Nephron (organoid): ENCODE results near the gene KRT39.

Experiments
- H3K27ac Mint-ChIP-seq, 3 experiments: 2 replicates each; pipeline ENCODE4 v1.8.0; 2020; ENCODE audit warnings: mixed read lengths in 3 of 3, mild to moderate bottlenecking in 2 of 3, moderate library complexity in 1 of 3
- H3K27me3 Mint-ChIP-seq: 2 replicates; pipeline ENCODE4 v1.8.0; 2021; ENCODE audit warnings: low read depth, mild to moderate bottlenecking, moderate library complexity, mixed read lengths
- H3K36me3 Mint-ChIP-seq: 2 replicates; pipeline ENCODE4 v1.8.0; 2020; ENCODE audit warnings: low read depth, mixed read lengths
- H3K4me1 Mint-ChIP-seq: 2 replicates; pipeline ENCODE4 v1.8.0; 2020; ENCODE audit warnings: mixed read lengths
- H3K4me3 Mint-ChIP-seq, 3 experiments: 2 replicates each; pipeline ENCODE4 v1.8.0; 2020; ENCODE audit warnings: mild to moderate bottlenecking in 3 of 3, mixed read lengths in 3 of 3, moderate library complexity in 2 of 3
- H3K9me3 Mint-ChIP-seq: 2 replicates; pipeline ENCODE4 v1.8.0; 2020; ENCODE audit warnings: mixed read lengths
- TF ChIP-seq, protein P1 (sequence below), 3 experiments: fragments of 200-600 bp; sonication (generic); IDR thresholded peaks; one replicate each; pipeline ENCODE4 v1.5.0; 2021; ENCODE audit warnings: antibody characterized with exemption in 3 of 3; ENCODE audit not compliant: unreplicated experiment in 3 of 3

KRT39 gene

GRCh38 chr17:40966848-40967247 lies at the start of gene KRT39:
KRT39 (minus strand) TSS chr17:40966948; CDS start chr17:40966856, 92 bp downstream.
- H3K9me3 Mint-ChIP-seq, result peaks cover under 1% of the 10 kb centered on the region
- H3K36me3 Mint-ChIP-seq, result no peaks in the 10 kb centered on the region
- no peaks in the 10 kb centered on the region for H3K4me1 Mint-ChIP-seq
- H3K27ac Mint-ChIP-seq, result no peak within 1 kb of the TSS
- no peak within 1 kb of the TSS for H3K4me3 Mint-ChIP-seq
- no peaks in the 10 kb centered on the region for H3K27me3 Mint-ChIP-seq
- TF ChIP-seq, protein P1, sequence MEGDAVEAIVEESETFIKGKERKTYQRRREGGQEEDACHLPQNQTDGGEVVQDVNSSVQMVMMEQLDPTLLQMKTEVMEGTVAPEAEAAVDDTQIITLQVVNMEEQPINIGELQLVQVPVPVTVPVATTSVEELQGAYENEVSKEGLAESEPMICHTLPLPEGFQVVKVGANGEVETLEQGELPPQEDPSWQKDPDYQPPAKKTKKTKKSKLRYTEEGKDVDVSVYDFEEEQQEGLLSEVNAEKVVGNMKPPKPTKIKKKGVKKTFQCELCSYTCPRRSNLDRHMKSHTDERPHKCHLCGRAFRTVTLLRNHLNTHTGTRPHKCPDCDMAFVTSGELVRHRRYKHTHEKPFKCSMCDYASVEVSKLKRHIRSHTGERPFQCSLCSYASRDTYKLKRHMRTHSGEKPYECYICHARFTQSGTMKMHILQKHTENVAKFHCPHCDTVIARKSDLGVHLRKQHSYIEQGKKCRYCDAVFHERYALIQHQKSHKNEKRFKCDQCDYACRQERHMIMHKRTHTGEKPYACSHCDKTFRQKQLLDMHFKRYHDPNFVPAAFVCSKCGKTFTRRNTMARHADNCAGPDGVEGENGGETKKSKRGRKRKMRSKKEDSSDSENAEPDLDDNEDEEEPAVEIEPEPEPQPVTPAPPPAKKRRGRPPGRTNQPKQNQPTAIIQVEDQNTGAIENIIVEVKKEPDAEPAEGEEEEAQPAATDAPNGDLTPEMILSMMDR (IDR thresholded peaks at IDR 0.05; ENCODE audit: unreplicated experiment in 3 of 3), result no peak

DNA sequence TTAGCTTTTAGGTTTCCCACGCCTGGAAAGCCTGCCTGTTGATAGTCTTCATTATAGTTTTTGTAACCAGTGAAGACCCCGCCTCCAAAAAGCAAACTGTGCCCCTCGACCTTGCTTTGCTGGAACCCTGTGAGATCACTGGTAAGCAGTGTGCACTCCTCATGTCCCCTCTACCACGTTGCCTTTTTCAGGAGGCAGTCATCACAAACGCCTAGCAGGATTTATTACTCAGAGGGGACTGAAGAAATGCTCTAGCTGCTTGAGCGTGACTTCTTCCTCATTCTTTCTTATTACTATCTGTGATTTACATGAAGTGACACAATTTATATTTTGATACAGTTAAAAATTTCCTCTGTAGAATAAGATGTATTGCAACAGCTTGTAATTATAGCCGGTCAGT lies 48.7 kb upstream of the KRT39 start:
- Mint-ChIP-seq H3K9me3 (peaks cover 2% of the 10 kb centered on the region), H3K4me1 (peaks cover 19% of the 10 kb centered on the region), H3K36me3 (no peaks in the 10 kb centered on the region), H3K27me3 (no peaks in the 10 kb centered on the region), H3K27ac (no peak overlapping the region), H3K4me3 (no peak overlapping the region)
- TF ChIP-seq, protein P1 (IDR thresholded peaks at IDR 0.05; ENCODE audit: unreplicated experiment in 3 of 3), result no peak

GRCh38 chr17:41013606-41014005 lies 46.9 kb upstream of the KRT39 start:
- TF ChIP-seq, protein P1 (IDR thresholded peaks at IDR 0.05; ENCODE audit: unreplicated experiment in 3 of 3), result no peak
- Mint-ChIP-seq H3K36me3 (no peaks in the 10 kb centered on the region), H3K4me3 (no peak overlapping the region), H3K27me3 (no peaks in the 10 kb centered on the region), H3K27ac (peak overlapping the region; percentile 40 to 76 (median 44)), H3K4me1 (peaks cover 19% of the 10 kb centered on the region), H3K9me3 (peaks cover 2% of the 10 kb centered on the region)

- no peak overlapping the region for H3K4me3 Mint-ChIP-seq
- H3K27ac Mint-ChIP-seq, result peak overlapping the region; percentile 4 to 44 (median 39)
- no peaks in the 10 kb centered on the region for H3K27me3 Mint-ChIP-seq
- peaks cover 19% of the 10 kb centered on the region for H3K4me1 Mint-ChIP-seq
- TF ChIP-seq, protein P1 (IDR thresholded peaks at IDR 0.05; ENCODE audit: unreplicated experiment in 3 of 3), result no peak
- H3K9me3 Mint-ChIP-seq, result peaks cover 2% of the 10 kb centered on the region
- H3K36me3 Mint-ChIP-seq, result no peaks in the 10 kb centered on the region
These were observed 46.4 kb upstream of the KRT39 start for GRCh38 chr17:41013181-41013580.

- no peaks in the 10 kb centered on the region for H3K27me3 Mint-ChIP-seq
- H3K4me3 Mint-ChIP-seq, result no peak overlapping the region
- peak overlapping the region; percentile 0 to 39 (median 4) for H3K27ac Mint-ChIP-seq
- no peaks in the 10 kb centered on the region for H3K36me3 Mint-ChIP-seq
- peaks cover 19% of the 10 kb centered on the region for H3K4me1 Mint-ChIP-seq
- peaks cover 2% of the 10 kb centered on the region for H3K9me3 Mint-ChIP-seq
- TF ChIP-seq, protein P1 (IDR thresholded peaks at IDR 0.05; ENCODE audit: unreplicated experiment in 3 of 3), result no peak
These were observed 45.8 kb upstream of the KRT39 start for GRCh38 chr17:41012326-41013120.

GRCh38 chr17:41010441-41010840 lies 43.7 kb upstream of the KRT39 start:
- no peak overlapping the region for H3K27ac Mint-ChIP-seq
- H3K9me3 Mint-ChIP-seq, result no peaks in the 10 kb centered on the region
- no peaks in the 10 kb centered on the region for H3K36me3 Mint-ChIP-seq
- no peak overlapping the region for H3K4me3 Mint-ChIP-seq
- peaks cover 19% of the 10 kb centered on the region for H3K4me1 Mint-ChIP-seq
- TF ChIP-seq, protein P1 (IDR thresholded peaks at IDR 0.05; ENCODE audit: unreplicated experiment in 3 of 3), result no peak
- no peaks in the 10 kb centered on the region for H3K27me3 Mint-ChIP-seq
